Measurements from ENCODE around the gene RAB37.

RAB37 gene

DNA sequence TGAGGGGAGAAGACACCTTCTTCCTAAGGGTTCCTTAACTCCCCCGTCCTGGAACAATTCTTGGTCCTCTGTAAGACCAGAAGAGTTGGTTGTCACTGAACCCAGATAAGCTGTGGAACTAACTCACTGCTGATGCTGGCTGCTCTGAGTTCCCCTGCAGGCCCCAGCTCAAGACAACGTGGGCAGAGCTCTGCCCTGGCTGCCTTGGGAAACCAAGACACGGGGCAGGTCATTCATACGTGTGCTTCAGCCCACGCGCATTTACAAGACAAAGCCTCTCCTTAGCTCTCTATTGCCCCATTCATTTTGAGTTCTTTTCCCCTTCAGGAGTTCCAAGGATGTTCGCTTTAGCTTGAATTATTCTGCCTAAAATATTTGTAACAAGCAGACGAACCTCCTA is 42.4 kb downstream of the RAB37 start:
- DNase-seq (ENCODE audit: low read depth) = no peak
- no peak overlapping the region for H3K4me3 ChIP-seq (ENCODE audit: control insufficient read depth, low read depth, low read length)
- TF ChIP-seq, protein P1, sequence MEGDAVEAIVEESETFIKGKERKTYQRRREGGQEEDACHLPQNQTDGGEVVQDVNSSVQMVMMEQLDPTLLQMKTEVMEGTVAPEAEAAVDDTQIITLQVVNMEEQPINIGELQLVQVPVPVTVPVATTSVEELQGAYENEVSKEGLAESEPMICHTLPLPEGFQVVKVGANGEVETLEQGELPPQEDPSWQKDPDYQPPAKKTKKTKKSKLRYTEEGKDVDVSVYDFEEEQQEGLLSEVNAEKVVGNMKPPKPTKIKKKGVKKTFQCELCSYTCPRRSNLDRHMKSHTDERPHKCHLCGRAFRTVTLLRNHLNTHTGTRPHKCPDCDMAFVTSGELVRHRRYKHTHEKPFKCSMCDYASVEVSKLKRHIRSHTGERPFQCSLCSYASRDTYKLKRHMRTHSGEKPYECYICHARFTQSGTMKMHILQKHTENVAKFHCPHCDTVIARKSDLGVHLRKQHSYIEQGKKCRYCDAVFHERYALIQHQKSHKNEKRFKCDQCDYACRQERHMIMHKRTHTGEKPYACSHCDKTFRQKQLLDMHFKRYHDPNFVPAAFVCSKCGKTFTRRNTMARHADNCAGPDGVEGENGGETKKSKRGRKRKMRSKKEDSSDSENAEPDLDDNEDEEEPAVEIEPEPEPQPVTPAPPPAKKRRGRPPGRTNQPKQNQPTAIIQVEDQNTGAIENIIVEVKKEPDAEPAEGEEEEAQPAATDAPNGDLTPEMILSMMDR (conservative IDR thresholded peaks at IDR 0.05; ENCODE audit: control insufficient read depth, insufficient read depth, low read depth, low read length) = no peak

DNA sequence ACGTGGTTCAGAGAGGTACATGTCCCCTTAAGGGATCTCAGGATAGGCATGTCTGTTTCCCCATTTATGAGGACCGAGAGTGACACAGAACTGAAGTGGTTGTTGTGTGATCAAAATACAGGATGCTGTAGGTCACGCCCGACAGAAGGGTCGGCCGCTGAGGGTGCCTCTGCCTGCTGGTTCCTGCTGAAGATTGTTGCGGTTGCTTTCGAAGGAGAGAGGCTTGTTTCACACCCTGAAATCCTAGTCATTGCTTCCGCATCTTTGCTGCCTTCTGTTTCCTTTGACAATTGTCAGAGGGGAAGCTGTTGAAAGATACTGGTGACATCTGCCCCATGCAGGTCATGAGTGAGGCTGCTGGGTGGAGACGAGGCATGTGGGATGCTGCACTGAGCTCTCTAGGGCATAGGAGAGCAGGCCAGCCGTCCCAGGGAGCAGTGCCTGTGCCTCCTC is 42.9 kb downstream of the RAB37 start:
- H3K4me3 ChIP-seq (ENCODE audit: control insufficient read depth, low read depth, low read length) = no peak overlapping the region
- DNase-seq (ENCODE audit: low read depth) = no peak
- TF ChIP-seq, protein P1 (conservative IDR thresholded peaks at IDR 0.05; ENCODE audit: control insufficient read depth, insufficient read depth, low read depth, low read length) = no peak

DNA sequence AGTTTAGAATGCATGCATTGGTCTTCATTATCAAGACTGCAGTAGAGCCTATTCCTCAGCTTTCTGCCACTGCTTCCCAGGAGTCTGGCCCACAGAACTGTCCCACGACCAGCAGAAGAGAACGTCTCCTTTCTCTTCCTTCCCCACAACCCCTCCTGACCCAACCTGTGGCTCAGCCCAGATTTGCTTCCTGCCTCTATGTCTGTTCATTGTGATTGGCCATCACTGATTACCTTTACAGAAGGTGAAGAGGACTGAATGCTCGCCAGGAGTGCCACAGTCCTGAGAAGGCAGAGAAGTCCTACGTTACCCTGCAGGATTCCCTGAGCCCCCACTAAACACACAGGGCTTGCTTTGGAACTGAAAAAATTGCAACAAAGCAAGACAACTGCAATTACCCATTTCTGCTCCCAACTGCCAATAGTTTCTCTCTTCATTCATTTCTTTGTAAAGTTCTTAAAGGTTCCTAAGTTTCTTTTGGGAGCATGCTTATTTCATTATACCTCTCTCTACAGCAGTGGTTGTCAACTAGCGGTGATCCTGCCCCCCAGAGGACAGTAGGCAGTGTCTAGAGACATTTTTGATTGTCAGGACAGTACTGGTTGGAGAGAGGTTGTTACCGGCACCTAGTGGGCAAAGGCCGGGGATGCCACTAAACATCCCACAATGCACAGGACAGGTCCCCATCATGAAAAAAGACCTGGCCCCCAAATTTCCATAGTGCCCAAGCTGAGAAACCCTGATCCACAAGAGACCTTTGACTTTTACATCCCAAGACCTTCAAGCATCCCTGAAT is 43.6 kb downstream of the RAB37 start:
- peak; percentile 12 for DNase-seq (ENCODE audit: low read depth)
- H3K4me3 ChIP-seq (ENCODE audit: control insufficient read depth, low read depth, low read length) = no peak overlapping the region
- TF ChIP-seq, protein P1 (conservative IDR thresholded peaks at IDR 0.05; ENCODE audit: control insufficient read depth, insufficient read depth, low read depth, low read length) = peak; percentile 8

DNA sequence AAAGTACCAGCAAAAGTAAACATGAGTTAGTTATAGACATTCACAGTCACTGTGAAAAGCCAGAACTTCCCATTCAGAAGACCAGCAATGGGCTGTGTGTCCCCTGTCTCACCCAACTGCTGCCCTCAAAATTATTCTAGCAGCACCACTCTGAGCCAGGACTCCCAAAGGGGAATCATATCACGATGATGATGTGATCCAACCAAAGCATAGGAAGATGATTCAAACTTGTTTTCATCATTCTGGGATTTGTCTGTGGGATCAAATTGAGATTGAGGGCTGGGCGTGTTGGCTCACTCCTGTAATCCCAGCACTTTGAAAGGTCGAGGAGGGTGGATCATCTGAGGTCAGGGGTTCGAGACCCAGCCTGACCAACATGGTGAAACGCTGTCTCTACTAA is 45.5 kb downstream of the RAB37 start:
- DNase-seq (ENCODE audit: low read depth) = no peak
- no peak overlapping the region for H3K4me3 ChIP-seq (ENCODE audit: control insufficient read depth, low read depth, low read length)
- TF ChIP-seq, protein P1 (conservative IDR thresholded peaks at IDR 0.05; ENCODE audit: control insufficient read depth, insufficient read depth, low read depth, low read length) = no peak

DNA sequence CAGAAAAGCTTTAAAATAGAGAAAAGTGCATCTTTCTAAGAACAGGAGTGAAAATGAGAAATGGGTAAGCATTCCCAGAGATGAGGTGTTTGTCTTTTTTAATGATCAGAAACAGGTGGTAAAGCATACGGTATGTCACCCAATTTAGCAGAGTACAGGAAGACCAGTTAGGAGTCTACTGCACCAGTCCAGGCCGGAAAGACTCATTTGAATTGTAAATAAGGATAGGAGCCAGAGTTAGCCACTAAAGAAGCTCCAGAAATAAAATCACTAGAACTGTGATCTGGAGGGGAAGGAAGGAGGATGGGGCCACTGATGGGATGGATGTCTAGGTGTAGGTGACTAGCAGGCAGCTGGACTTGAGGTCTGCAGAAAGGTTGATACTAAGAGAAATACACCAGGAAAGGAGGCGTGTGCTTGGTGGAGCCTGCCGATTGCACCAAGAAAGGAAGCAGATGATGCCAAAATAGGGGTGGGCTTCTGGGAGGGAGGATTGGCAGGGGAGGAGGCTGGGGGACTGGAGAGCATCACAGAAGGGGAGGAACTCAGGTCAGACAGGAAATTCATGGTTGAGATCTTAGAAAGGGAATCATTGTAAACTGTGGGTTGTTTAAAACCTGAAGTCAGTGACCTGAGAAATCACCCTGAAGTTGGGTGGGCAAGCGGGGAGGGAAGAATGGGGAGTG is 47.2 kb downstream of the RAB37 start:
- no peak for DNase-seq (ENCODE audit: low read depth)
- TF ChIP-seq, protein P1 (conservative IDR thresholded peaks at IDR 0.05; ENCODE audit: control insufficient read depth, insufficient read depth, low read depth, low read length) = no peak
- H3K4me3 ChIP-seq (ENCODE audit: control insufficient read depth, low read depth, low read length) = no peak overlapping the region

DNA sequence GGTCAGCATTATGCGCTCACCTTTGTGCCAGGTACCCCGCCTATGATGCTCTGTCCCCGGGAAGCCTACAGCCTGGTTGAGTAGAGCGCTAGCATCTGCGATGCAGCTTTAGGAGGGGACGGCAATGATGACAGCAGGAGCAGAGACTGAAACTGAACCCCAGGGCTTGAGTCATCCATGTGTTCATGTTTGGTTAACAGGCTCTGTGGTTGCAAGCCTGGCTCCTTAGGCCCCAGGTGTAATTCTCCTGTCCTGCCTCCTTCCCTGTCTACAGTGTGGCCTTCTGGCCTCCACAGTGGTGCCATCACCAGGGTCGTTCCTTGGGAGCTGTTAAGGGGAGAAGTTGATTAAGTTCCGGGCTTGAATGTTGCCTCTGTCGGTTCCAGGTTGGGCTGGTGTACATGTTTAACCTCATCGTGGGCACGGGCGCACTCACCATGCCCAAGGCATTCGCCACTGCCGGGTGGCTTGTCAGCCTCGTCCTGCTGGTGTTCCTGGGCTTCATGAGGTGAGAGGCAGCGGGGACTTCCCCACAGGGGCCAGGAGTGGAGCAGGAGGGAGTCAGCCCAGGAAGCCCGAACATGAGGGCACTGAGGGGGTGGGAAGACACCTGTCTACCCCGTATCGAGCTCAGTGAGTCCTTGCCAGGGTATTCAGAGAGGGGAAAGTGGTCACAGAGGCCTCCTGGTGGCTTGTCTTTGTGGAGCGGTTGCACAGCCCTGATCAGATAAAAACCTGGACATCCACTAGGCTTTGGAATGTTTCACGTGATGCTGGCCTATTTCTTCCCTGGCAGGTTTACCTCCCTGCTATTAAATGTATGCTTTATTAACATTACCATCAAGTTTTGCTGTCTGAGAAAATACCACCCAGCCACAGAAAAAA is 48.3 kb downstream of the RAB37 start:
- DNase-seq (ENCODE audit: low read depth) = no peak
- TF ChIP-seq, protein P1 (conservative IDR thresholded peaks at IDR 0.05; ENCODE audit: control insufficient read depth, insufficient read depth, low read depth, low read length) = no peak

More for the DNA sequence above, 48.3 kb downstream of the RAB37 start:
- no peak overlapping the region for H3K4me3 ChIP-seq (ENCODE audit: control insufficient read depth, low read depth, low read length)

Data from fibroblast of mammary gland (primary cell).